ENCODE results near the gene TMEM212.

GRCh38 chr3:171841620-171842000, 1.5 kb upstream of the TMEM212 start:
- TF ChIP-seq, protein P1, sequence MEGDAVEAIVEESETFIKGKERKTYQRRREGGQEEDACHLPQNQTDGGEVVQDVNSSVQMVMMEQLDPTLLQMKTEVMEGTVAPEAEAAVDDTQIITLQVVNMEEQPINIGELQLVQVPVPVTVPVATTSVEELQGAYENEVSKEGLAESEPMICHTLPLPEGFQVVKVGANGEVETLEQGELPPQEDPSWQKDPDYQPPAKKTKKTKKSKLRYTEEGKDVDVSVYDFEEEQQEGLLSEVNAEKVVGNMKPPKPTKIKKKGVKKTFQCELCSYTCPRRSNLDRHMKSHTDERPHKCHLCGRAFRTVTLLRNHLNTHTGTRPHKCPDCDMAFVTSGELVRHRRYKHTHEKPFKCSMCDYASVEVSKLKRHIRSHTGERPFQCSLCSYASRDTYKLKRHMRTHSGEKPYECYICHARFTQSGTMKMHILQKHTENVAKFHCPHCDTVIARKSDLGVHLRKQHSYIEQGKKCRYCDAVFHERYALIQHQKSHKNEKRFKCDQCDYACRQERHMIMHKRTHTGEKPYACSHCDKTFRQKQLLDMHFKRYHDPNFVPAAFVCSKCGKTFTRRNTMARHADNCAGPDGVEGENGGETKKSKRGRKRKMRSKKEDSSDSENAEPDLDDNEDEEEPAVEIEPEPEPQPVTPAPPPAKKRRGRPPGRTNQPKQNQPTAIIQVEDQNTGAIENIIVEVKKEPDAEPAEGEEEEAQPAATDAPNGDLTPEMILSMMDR (IDR thresholded peaks at IDR 0.05) = no peak
- no peak for TF ChIP-seq RAD21 (conservative IDR thresholded peaks at IDR 0.05 in 1 of 2, IDR thresholded peaks at IDR 0.05 in 1 of 2)
- TF ChIP-seq, protein P2, sequence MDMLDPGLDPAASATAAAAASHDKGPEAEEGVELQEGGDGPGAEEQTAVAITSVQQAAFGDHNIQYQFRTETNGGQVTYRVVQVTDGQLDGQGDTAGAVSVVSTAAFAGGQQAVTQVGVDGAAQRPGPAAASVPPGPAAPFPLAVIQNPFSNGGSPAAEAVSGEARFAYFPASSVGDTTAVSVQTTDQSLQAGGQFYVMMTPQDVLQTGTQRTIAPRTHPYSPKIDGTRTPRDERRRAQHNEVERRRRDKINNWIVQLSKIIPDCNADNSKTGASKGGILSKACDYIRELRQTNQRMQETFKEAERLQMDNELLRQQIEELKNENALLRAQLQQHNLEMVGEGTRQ (IDR thresholded peaks at IDR 0.05) = no peak
- TF ChIP-seq POLR2A (IDR thresholded peaks at IDR 0.05; ENCODE audit: low read length) = no peak

Measured in A549 (cell line).